Measurements from ENCODE around the gene RUNX2. TPM values are rescaled to one million over a fixed set of nuclear protein-coding genes. Genes with fewer than 3 reads are reported as not detected.

The RUNX2 gene
- total and polyA plus RNA-seq, 9 of the 15 experiments (the other 6 are each of a cell fraction or from before 2014, with no cell fraction given) = 0.29 to 1.00 (median 0.43) TPM

DNA sequence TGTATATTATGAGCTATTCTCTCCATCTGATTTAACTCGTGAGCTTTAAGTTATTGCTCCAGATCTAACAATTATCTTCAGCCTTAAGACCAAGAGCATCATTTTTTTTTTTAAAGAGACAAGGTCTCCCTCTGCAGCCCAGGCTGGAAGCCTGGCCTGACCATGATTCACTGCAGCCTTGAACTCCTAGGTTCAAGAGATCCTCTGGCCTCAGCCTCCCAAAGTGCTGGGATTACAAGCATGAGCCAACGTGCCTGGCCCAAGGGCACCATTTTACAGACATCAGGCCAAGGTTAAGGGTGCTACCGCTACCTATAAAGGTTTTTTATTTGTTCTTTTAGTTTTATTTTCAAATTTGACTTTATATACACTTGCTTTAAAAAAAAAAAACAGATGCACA lies 47.3 kb downstream of the RUNX2 start (continued):
- TF ChIP-seq BCOR (IDR thresholded peaks at IDR 0.05) (0 out of 2 replicates have a peak, but pooled peaks have one; percentile 25), RBM15 (IDR thresholded peaks at IDR 0.05; ENCODE audit: insufficient read depth, low read length) (no peak)

DNA sequence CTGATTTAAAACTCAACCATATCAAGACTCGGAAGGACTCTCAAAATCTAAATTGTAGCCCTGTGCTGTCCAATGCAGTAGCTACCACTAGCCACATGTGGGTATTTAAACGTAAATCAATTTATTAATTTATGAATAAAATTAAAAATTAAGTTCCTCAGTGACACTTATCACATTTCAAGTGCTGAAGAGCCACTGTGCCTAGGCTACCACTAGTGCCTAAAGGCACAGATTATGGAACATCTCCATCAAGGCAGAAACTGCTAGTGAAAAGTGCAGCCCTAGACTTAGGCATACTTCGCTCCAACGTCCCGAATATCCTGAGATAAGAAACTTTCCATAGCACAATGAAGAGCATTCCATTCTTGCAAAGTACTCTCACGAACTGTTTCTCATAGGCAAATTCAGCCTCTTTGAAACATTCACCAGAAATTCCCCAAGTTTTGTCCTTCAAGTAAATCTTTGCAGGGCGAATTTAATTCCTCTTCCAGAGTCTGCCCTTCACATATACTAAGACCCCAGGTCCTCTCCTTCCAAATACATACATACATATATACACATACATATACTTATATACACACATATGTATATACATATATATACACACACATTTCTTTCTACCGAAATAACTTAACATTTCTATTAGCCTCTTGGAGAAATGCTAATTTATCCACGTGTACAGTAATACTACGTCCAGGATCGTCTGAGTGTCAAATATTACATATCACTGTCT lies 48.3 kb downstream of the RUNX2 start:
- ATAC-seq (no peak), FAIRE-seq (peak; percentile 44), DNase-seq (ENCODE audit: extremely low read depth in 1 of 4, low spot score in 3 of 4) (peak in 1 of 4 experiments; percentile 40)
- TF ChIP-seq MEF2D (tag; conservative IDR thresholded peaks at IDR 0.05; ENCODE audit: low read depth) (no peak), ELF1 (tag; IDR thresholded peaks at IDR 0.05) (no peak), E2F5 (CRISPR knock-in tag; IDR thresholded peaks at IDR 0.05) (no peak), ZNF764 (CRISPR knock-in tag; IDR thresholded peaks at IDR 0.05; ENCODE audit: low read depth) (no peak), DLX4 (CRISPR knock-in tag; IDR thresholded peaks at IDR 0.05) (no peak), STAT6 (CRISPR knock-in tag; IDR thresholded peaks at IDR 0.05) (0 out of 2 replicates have a peak, but pooled peaks have one; percentile 14), HDAC2 (IDR thresholded peaks at IDR 0.05) (0 out of 2 replicates have a peak, but pooled peaks have one; percentile 5)
- Histone ChIP-seq H3K36me3 (ENCODE audit: control insufficient read depth, insufficient read depth, low read length) (no peaks in the 10 kb centered on the region), H3K4me3 (peak overlapping the region; percentile 67), H3K9me1 (ENCODE audit: control insufficient read depth, insufficient read depth, low read length) (no peaks in the 10 kb centered on the region), H3K9ac (ENCODE audit: insufficient read depth in 1 of 2, low read depth in 2 of 2, low read length in 2 of 2) (peak overlapping the region; percentile 89 to 100), H3K79me2 (ENCODE audit: control insufficient read depth, insufficient read depth, low read length) (peaks cover 32% of the 10 kb centered on the region), H3K27me3 (ENCODE audit: control insufficient read depth in 2 of 2, insufficient read depth in 2 of 2, low read length in 2 of 2) (no peaks in the 10 kb centered on the region), H3K4me1 (replicated peaks in 1 of 2; ENCODE audit: control insufficient read depth in 2 of 2, insufficient read depth in 2 of 2, low read length in 2 of 2) (peaks cover 2 to 9% of the 10 kb centered on the region in 2 experiments; a peak in 1 of 5 replicates), H4K20me1 (replicated peaks; ENCODE audit: control insufficient read depth, insufficient read depth, low read length) (no peaks in the 10 kb centered on the region), H3K27ac (ENCODE audit: extremely low read depth, low read depth, low read length) (peak overlapping the region; percentile 93), H3K4me2 (ENCODE audit: insufficient read depth, low read length) (peak overlapping the region; percentile 95), H2AFZ (ENCODE audit: low read depth, low read length) (peak overlapping the region; percentile 82), H3K9me3 (replicated peaks; ENCODE audit: control insufficient read depth, insufficient read depth, low read depth, low read length) (no peaks in the 10 kb centered on the region)
- ChIA-PET CTCF (ENCODE audit: low intra/inter-chr PET ratio) (interaction anchor here (0.6 kb wide), 1 partner anchor 44 kb away, joined by 8 read pairs; no protein-coding TSS in a partner anchor), POLR2A (interaction anchor here (0.6 to 2.4 kb wide), 8 partner anchors 10 to 585 kb away, joined by 3 to 17 read pairs (median 4); no protein-coding TSS in a partner anchor)
- WGBS (ENCODE audit: insufficient coverage, low coverage, missing lambda C conversion rate) = 5% methylated on average over 11 of the region's 11 CpGs
- intact Hi-C loops (cut with micrococcal nuclease) = loop anchor here (5.0 to 10.0 kb wide), 4 partner anchors 41 to 904 kb away; no protein-coding TSS in a partner anchor
- in situ Hi-C loops (cut with MboI) = no loop called here
- BruUV-seq (replicated peaks) = no TSS peak

Measured in K562 (cell line).